H1 (cell line): ENCODE measurements around the gene OSM. TPM values are rescaled to one million over a fixed set of nuclear protein-coding genes. Genes with fewer than 3 reads are reported as not detected.

Experiments
- RAD21 ChIP-seq, 2 experiments: IDR thresholded peaks in 1 of 2; conservative IDR thresholded peaks in 1 of 2; 2 replicates each; pipeline ENCODE4 v1.6.1; 2011; ENCODE audit warnings: low read depth in 2 of 2, low read length in 2 of 2, improper control_type of control experiment in 1 of 2, inconsistent platforms in 1 of 2, mild to moderate bottlenecking in 1 of 2, moderate library complexity in 1 of 2
- RFX5 ChIP-seq: IDR thresholded peaks from 2 replicates; pipeline ENCODE4 v1.6.1; 2011; ENCODE audit warnings: low read depth, low read length, improper control_type of control experiment, borderline replicate concordance
- RNF2 ChIP-seq: fragments of 200-900, 300-1000 bp; sonication (generic); IDR thresholded peaks from 2 replicates; pipeline ENCODE4 v1.7.1; 2016; ENCODE audit warnings: borderline replicate concordance, low read depth, mild to moderate bottlenecking, antibody characterized with exemption, low read length; ENCODE audit not compliant: poor library complexity, severe bottlenecking; ENCODE audit errors: missing control alignments
- SP4 ChIP-seq: IDR thresholded peaks from 2 replicates; pipeline ENCODE4 v1.6.1; 2012; ENCODE audit warnings: low read length, inconsistent platforms
- TEAD4 ChIP-seq: IDR thresholded peaks from 2 replicates; pipeline ENCODE4 v1.6.1; 2012; ENCODE audit warnings: low read depth, low read length, inconsistent platforms, mixed read lengths
- polyA plus RNA-seq, 7 experiments: library from polyadenylated mRNA; depleted of rRNA in 3 of 7; stranded (reverse) in 5 of 7; unstranded in 2 of 7; fragments of >200 nt in 5 of 7; fragments of 200-250 nt in 2 of 7; gene quantifications; 1 replicate in 5 of 7; 2 replicates in 1 of 7; 4 replicates in 1 of 7; pipeline versions ENCODE4 v1.2.1 to v1.2.3, GENCODE V29; 2011 to 2013; ENCODE audit warnings: missing spikeins in 2 of 7, mixed read lengths in 2 of 7
- total RNA-seq: library from RNA; stranded (reverse); fragmentation: NEBNext Ultra II Directional; extraction: Animal tissue kit (Norgen Biotek cat#: 25700); gene quantifications from 2 replicates; pipeline ENCODE4 v1.2.1, GENCODE V29; 2021
- TF ChIP-seq, protein P1 (sequence below): fragments of 300-600 bp; sonication (generic); IDR thresholded peaks from 2 replicates; pipeline ENCODE4 v1.7.1; 2012; ENCODE audit warnings: low read length, moderate library complexity, mild to moderate bottlenecking, inconsistent platforms; ENCODE audit not compliant: insufficient replicate concordance

The OSM gene
- total and polyA plus RNA-seq, 2 of the 8 experiments (the other 6 are each of a cell fraction or from before 2014, with no cell fraction given) = not detected

DNA sequence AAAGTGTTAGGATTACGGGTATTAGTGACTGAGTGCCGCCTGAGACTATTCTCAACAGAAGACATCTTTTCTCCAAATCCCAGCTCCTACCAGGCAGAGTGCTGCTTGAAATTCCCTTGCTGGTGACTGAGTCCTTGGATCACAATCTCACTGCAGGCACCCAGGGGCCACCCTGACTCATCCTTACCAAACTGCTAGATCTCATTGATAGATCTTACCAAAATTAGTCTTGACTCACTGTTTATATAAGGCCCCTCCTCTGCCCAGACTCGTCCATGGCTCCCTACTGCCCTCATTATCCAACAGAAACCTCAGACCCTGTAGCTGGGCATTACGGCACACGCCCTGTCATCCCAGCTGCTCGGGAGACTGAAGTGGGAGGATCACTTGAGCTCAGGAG, 45.4 kb upstream of the OSM start (continued):
- TF ChIP-seq, protein P1, sequence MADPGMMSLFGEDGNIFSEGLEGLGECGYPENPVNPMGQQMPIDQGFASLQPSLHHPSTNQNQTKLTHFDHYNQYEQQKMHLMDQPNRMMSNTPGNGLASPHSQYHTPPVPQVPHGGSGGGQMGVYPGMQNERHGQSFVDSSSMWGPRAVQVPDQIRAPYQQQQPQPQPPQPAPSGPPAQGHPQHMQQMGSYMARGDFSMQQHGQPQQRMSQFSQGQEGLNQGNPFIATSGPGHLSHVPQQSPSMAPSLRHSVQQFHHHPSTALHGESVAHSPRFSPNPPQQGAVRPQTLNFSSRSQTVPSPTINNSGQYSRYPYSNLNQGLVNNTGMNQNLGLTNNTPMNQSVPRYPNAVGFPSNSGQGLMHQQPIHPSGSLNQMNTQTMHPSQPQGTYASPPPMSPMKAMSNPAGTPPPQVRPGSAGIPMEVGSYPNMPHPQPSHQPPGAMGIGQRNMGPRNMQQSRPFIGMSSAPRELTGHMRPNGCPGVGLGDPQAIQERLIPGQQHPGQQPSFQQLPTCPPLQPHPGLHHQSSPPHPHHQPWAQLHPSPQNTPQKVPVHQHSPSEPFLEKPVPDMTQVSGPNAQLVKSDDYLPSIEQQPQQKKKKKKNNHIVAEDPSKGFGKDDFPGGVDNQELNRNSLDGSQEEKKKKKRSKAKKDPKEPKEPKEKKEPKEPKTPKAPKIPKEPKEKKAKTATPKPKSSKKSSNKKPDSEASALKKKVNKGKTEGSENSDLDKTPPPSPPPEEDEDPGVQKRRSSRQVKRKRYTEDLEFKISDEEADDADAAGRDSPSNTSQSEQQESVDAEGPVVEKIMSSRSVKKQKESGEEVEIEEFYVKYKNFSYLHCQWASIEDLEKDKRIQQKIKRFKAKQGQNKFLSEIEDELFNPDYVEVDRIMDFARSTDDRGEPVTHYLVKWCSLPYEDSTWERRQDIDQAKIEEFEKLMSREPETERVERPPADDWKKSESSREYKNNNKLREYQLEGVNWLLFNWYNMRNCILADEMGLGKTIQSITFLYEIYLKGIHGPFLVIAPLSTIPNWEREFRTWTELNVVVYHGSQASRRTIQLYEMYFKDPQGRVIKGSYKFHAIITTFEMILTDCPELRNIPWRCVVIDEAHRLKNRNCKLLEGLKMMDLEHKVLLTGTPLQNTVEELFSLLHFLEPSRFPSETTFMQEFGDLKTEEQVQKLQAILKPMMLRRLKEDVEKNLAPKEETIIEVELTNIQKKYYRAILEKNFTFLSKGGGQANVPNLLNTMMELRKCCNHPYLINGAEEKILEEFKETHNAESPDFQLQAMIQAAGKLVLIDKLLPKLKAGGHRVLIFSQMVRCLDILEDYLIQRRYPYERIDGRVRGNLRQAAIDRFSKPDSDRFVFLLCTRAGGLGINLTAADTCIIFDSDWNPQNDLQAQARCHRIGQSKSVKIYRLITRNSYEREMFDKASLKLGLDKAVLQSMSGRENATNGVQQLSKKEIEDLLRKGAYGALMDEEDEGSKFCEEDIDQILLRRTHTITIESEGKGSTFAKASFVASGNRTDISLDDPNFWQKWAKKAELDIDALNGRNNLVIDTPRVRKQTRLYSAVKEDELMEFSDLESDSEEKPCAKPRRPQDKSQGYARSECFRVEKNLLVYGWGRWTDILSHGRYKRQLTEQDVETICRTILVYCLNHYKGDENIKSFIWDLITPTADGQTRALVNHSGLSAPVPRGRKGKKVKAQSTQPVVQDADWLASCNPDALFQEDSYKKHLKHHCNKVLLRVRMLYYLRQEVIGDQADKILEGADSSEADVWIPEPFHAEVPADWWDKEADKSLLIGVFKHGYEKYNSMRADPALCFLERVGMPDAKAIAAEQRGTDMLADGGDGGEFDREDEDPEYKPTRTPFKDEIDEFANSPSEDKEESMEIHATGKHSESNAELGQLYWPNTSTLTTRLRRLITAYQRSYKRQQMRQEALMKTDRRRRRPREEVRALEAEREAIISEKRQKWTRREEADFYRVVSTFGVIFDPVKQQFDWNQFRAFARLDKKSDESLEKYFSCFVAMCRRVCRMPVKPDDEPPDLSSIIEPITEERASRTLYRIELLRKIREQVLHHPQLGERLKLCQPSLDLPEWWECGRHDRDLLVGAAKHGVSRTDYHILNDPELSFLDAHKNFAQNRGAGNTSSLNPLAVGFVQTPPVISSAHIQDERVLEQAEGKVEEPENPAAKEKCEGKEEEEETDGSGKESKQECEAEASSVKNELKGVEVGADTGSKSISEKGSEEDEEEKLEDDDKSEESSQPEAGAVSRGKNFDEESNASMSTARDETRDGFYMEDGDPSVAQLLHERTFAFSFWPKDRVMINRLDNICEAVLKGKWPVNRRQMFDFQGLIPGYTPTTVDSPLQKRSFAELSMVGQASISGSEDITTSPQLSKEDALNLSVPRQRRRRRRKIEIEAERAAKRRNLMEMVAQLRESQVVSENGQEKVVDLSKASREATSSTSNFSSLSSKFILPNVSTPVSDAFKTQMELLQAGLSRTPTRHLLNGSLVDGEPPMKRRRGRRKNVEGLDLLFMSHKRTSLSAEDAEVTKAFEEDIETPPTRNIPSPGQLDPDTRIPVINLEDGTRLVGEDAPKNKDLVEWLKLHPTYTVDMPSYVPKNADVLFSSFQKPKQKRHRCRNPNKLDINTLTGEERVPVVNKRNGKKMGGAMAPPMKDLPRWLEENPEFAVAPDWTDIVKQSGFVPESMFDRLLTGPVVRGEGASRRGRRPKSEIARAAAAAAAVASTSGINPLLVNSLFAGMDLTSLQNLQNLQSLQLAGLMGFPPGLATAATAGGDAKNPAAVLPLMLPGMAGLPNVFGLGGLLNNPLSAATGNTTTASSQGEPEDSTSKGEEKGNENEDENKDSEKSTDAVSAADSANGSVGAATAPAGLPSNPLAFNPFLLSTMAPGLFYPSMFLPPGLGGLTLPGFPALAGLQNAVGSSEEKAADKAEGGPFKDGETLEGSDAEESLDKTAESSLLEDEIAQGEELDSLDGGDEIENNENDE = no peak
- TF ChIP-seq RAD21 (IDR thresholded peaks at IDR 0.05 in 1 of 2, conservative IDR thresholded peaks at IDR 0.05 in 1 of 2; ENCODE audit: low read depth in 2 of 2, low read length in 2 of 2) = no peak
- no peak for TF ChIP-seq RFX5
- no peak for TF ChIP-seq TEAD4
- TF ChIP-seq SP4 = no peak
- no peak for TF ChIP-seq RNF2
